ENCODE data around the gene ATG7.
"Not testable (repeated sequence)": the region's sequence is repeated elsewhere in the genome, so short reads cannot be mapped to it uniquely, and the experiment has no call there.

The ATG7 gene

GRCh38 chr3:11436775-11437174, 164.6 kb downstream of the ATG7 start:
- no peak for DNase-seq

GRCh38 chr3:11437506-11437905, 165.3 kb downstream of the ATG7 start:
- DNase-seq = no peak

- no peak for DNase-seq
Observed at GRCh38 chr3:11438646-11439045, 166.4 kb downstream of the ATG7 start.

- not testable (repeated sequence) for DNase-seq
Observed at GRCh38 chr3:11441346-11441745, 169.1 kb downstream of the ATG7 start.

- DNase-seq = no peak
Observed at GRCh38 chr3:11444404-11444803, 172.2 kb downstream of the ATG7 start.

GRCh38 chr3:11445193-11445592, 173.0 kb downstream of the ATG7 start:
- DNase-seq = not testable (repeated sequence)

- no peak for DNase-seq
Observed at GRCh38 chr3:11445883-11446282, 173.7 kb downstream of the ATG7 start.

GRCh38 chr3:11447584-11448200, 175.5 kb downstream of the ATG7 start:
- no peak for DNase-seq

- DNase-seq = no peak
Observed at GRCh38 chr3:11450015-11450414, 177.8 kb downstream of the ATG7 start.

GRCh38 chr3:11452312-11452711, 180.1 kb downstream of the ATG7 start:
- DNase-seq = peak; percentile 26

- DNase-seq = peak; percentile 68
Observed at GRCh38 chr3:11452885-11453847, 181.0 kb downstream of the ATG7 start.

GRCh38 chr3:11455956-11456355, 183.8 kb downstream of the ATG7 start:
- DNase-seq = no peak

- DNase-seq = no peak
Observed at GRCh38 chr3:11457135-11457534, 184.9 kb downstream of the ATG7 start.

GRCh38 chr3:11459186-11459824, 187.1 kb downstream of the ATG7 start:
- no peak for DNase-seq

- no peak for DNase-seq
Observed at GRCh38 chr3:11461226-11461625, 189.0 kb downstream of the ATG7 start.

GRCh38 chr3:11462673-11463072, 190.5 kb downstream of the ATG7 start:
- DNase-seq = not testable (repeated sequence)

- DNase-seq = no peak
Observed at GRCh38 chr3:11463591-11463990, 191.4 kb downstream of the ATG7 start.

GRCh38 chr3:11464356-11464755, 192.2 kb downstream of the ATG7 start:
- DNase-seq = peak; percentile 59

- peak; percentile 21 for DNase-seq
Observed at GRCh38 chr3:11465744-11466616, 193.8 kb downstream of the ATG7 start.

GRCh38 chr3:11467875-11468274, 195.7 kb downstream of the ATG7 start:
- no peak for DNase-seq

- peak; percentile 25 for DNase-seq
Observed at GRCh38 chr3:11470031-11470853, 198.0 kb downstream of the ATG7 start.

GRCh38 chr3:11475324-11475723, 203.1 kb downstream of the ATG7 start:
- no peak for DNase-seq
